HG03108 (cell line): Measurements from ENCODE around the gene TMEM167B.

Source experiments
- ATAC-seq: cut with Tn5 transposase; IDR thresholded peaks from one replicate; pipeline ENCODE4 v1.9.1; 2021; ENCODE audit warnings: moderate library complexity; ENCODE audit not compliant: unreplicated experiment

The TMEM167B gene

GRCh38 chr1:109080441-109081082, 10.0 kb upstream of the TMEM167B start:
- no peak for ATAC-seq

GRCh38 chr1:109083501-109083900, 7.1 kb upstream of the TMEM167B start:
- ATAC-seq, result no peak

GRCh38 chr1:109083923-109084322, 6.6 kb upstream of the TMEM167B start:
- ATAC-seq, result no peak

GRCh38 chr1:109084563-109085517, 5.7 kb upstream of the TMEM167B start:
- no peak for ATAC-seq

GRCh38 chr1:109089242-109090015, 1.1 kb upstream of the TMEM167B start:
- ATAC-seq, result no peak

- ATAC-seq, result peak; percentile 32
These were observed 694 bp downstream of the TMEM167B start for GRCh38 chr1:109091078-109091838.

GRCh38 chr1:109091839-109092193, 1.3 kb downstream of the TMEM167B start:
- ATAC-seq, result no peak

GRCh38 chr1:109094377-109094803, 3.8 kb downstream of the TMEM167B start:
- ATAC-seq, result no peak

- no peak for ATAC-seq
These were observed 4.3 kb downstream of the TMEM167B start for GRCh38 chr1:109094871-109095270.

- no peak for ATAC-seq
These were observed 5.1 kb downstream of the TMEM167B start for GRCh38 chr1:109095631-109096030.

- no peak for ATAC-seq
These were observed 5.6 kb downstream of the TMEM167B start for GRCh38 chr1:109096120-109096519.

- peak; percentile 83 for ATAC-seq
These were observed 9.6 kb downstream of the TMEM167B start for GRCh38 chr1:109099938-109100773.

GRCh38 chr1:109104364-109105151, 14.0 kb downstream of the TMEM167B start:
- ATAC-seq, result no peak

- ATAC-seq, result no peak
These were observed 15.3 kb downstream of the TMEM167B start for GRCh38 chr1:109105881-109106280.

GRCh38 chr1:109107785-109108184, 17.2 kb downstream of the TMEM167B start:
- no peak for ATAC-seq

GRCh38 chr1:109109906-109110305, 19.3 kb downstream of the TMEM167B start:
- ATAC-seq, result no peak

- ATAC-seq, result no peak
These were observed 21.0 kb downstream of the TMEM167B start for GRCh38 chr1:109111386-109112055.

- ATAC-seq, result no peak
These were observed 21.6 kb downstream of the TMEM167B start for GRCh38 chr1:109112056-109112651.
